Activated T-cell treated with anti-CD3 and anti-CD28 coated beads, Interleukin-2, amount 50 U/mL, for 72 hours (primary cell): ENCODE results near the gene TMEM196. TPM values are rescaled to one million over a fixed set of nuclear protein-coding genes. Genes with fewer than 3 reads are reported as not detected.

Experiments used
- ATAC-seq, 2 donors: fragments of 150-1000 bp; cut with Tn5 transposase; replicated peaks in 1 of 2; 2 replicates each; pipeline ENCODE4 v1.10.0; 2021; ENCODE audit warnings: moderate library complexity in 2 of 2, mild to moderate bottlenecking in 1 of 2
- DNase-seq, 2 donors: peaks; one replicate each; pipeline ENCODE4 v3.0.0; 2021 to 2022; ENCODE audit warnings: mixed read lengths in 1 of 2
- H3K27ac Mint-ChIP-seq: one replicate; pipeline ENCODE4 v1.8.0; 2022; ENCODE audit warnings: mild to moderate bottlenecking, moderate library complexity, mixed read lengths
- H3K27me3 Mint-ChIP-seq: one replicate; pipeline ENCODE4 v1.8.0; 2022; ENCODE audit warnings: low read depth, mixed read lengths
- H3K36me3 Mint-ChIP-seq, 2 donors: one replicate each; pipeline ENCODE4 v1.8.0; 2022; ENCODE audit warnings: mixed read lengths in 2 of 2, mild to moderate bottlenecking in 1 of 2; ENCODE audit not compliant: insufficient read depth in 2 of 2
- H3K4me1 Mint-ChIP-seq: one replicate; pipeline ENCODE4 v1.8.0; 2022; ENCODE audit warnings: low read depth, mixed read lengths
- H3K4me3 Mint-ChIP-seq, 2 donors: one replicate each; pipeline ENCODE4 v1.8.0; 2022; ENCODE audit warnings: mild to moderate bottlenecking in 2 of 2, mixed read lengths in 2 of 2, moderate library complexity in 2 of 2
- H3K9me3 Mint-ChIP-seq, 2 donors: one replicate each; pipeline ENCODE4 v1.8.0; 2022; ENCODE audit warnings: mixed read lengths in 2 of 2
- total RNA-seq, 2 donors: library from RNA; stranded (reverse); gene quantifications; one replicate each; pipeline ENCODE4 v1.2.3, GENCODE V29; 2022

Gene TMEM196
- total RNA-seq: not detected

GRCh38 chr7:19772841-19773760, at the start of gene TMEM196:
TSS of gene TMEM196 (minus strand) at chr7:19773617. CDS start at chr7:19772696, 921 bp downstream.
- ATAC-seq: no peak
- no peak within 1 kb of the TSS for H3K27ac Mint-ChIP-seq
- H3K27me3 Mint-ChIP-seq: peaks cover 45% of the 10 kb centered on the region
- H3K9me3 Mint-ChIP-seq: no peaks in the 10 kb centered on the region
- H3K4me3 Mint-ChIP-seq: peak within 1 kb of the TSS; percentile 49 to 75
- peaks cover 0 to 3% of the 10 kb centered on the region in 2 donors for H3K36me3 Mint-ChIP-seq
- no peak for DNase-seq
- H3K4me1 Mint-ChIP-seq: peaks cover 18% of the 10 kb centered on the region

- H3K27me3 Mint-ChIP-seq: no peaks in the 10 kb centered on the region
- no peaks in the 10 kb centered on the region for H3K4me1 Mint-ChIP-seq
- ATAC-seq (no peak), DNase-seq (no peak)
- H3K27ac Mint-ChIP-seq: no peak overlapping the region
- H3K9me3 Mint-ChIP-seq: no peaks in the 10 kb centered on the region
- no peak overlapping the region for H3K4me3 Mint-ChIP-seq
- no peaks in the 10 kb centered on the region for H3K36me3 Mint-ChIP-seq
Measured at GRCh38 chr7:19816128-19816527, 42.7 kb upstream of the TMEM196 start.

- Mint-ChIP-seq H3K27ac (no peak overlapping the region), H3K4me3 (no peak overlapping the region), H3K9me3 (no peaks in the 10 kb centered on the region), H3K27me3 (no peaks in the 10 kb centered on the region), H3K4me1 (no peaks in the 10 kb centered on the region), H3K36me3 (no peaks in the 10 kb centered on the region)
- DNase-seq (no peak), ATAC-seq (no peak)
Measured at GRCh38 chr7:19815546-19815945, 42.1 kb upstream of the TMEM196 start.

GRCh38 chr7:19814776-19815175, 41.4 kb upstream of the TMEM196 start:
- H3K36me3 Mint-ChIP-seq: no peaks in the 10 kb centered on the region
- no peaks in the 10 kb centered on the region for H3K27me3 Mint-ChIP-seq
- no peaks in the 10 kb centered on the region for H3K4me1 Mint-ChIP-seq
- H3K9me3 Mint-ChIP-seq: no peaks in the 10 kb centered on the region
- H3K27ac Mint-ChIP-seq: no peak overlapping the region
- H3K4me3 Mint-ChIP-seq: no peak overlapping the region
- DNase-seq: no peak
- no peak for ATAC-seq

GRCh38 chr7:19811386-19811785, 38.0 kb upstream of the TMEM196 start:
- ATAC-seq (no peak), DNase-seq (no peak)
- Mint-ChIP-seq H3K27ac (no peak overlapping the region), H3K9me3 (peaks cover 0 to 4% of the 10 kb centered on the region in 2 donors), H3K36me3 (no peaks in the 10 kb centered on the region), H3K4me3 (no peak overlapping the region), H3K27me3 (no peaks in the 10 kb centered on the region), H3K4me1 (no peaks in the 10 kb centered on the region)

- ATAC-seq (no peak), DNase-seq (no peak)
- no peaks in the 10 kb centered on the region for H3K36me3 Mint-ChIP-seq
- H3K27me3 Mint-ChIP-seq: no peaks in the 10 kb centered on the region
- no peak overlapping the region for H3K27ac Mint-ChIP-seq
- no peak overlapping the region for H3K4me3 Mint-ChIP-seq
- H3K4me1 Mint-ChIP-seq: no peaks in the 10 kb centered on the region
- H3K9me3 Mint-ChIP-seq: peaks cover 2 to 3% of the 10 kb centered on the region in 2 donors
Measured at GRCh38 chr7:19798986-19799385, 25.6 kb upstream of the TMEM196 start.

GRCh38 chr7:19783541-19783940, 10.1 kb upstream of the TMEM196 start:
- no peak overlapping the region for H3K27ac Mint-ChIP-seq
- peaks cover 0 to 2% of the 10 kb centered on the region in 2 donors for H3K36me3 Mint-ChIP-seq
- peaks cover 5% of the 10 kb centered on the region for H3K4me1 Mint-ChIP-seq
- no peak overlapping the region for H3K4me3 Mint-ChIP-seq
- DNase-seq: no peak
- H3K9me3 Mint-ChIP-seq: peaks cover 0 to 9% of the 10 kb centered on the region in 2 donors
- ATAC-seq: no peak
- no peaks in the 10 kb centered on the region for H3K27me3 Mint-ChIP-seq

GRCh38 chr7:19776981-19777380, 3.6 kb upstream of the TMEM196 start:
- no peak for ATAC-seq
- H3K9me3 Mint-ChIP-seq: no peaks in the 10 kb centered on the region

GRCh38 chr7:19775578-19775977, 2.2 kb upstream of the TMEM196 start:
- H3K9me3 Mint-ChIP-seq: no peaks in the 10 kb centered on the region
- no peak overlapping the region for H3K27ac Mint-ChIP-seq
- H3K27me3 Mint-ChIP-seq: peaks cover 32% of the 10 kb centered on the region
- peaks cover 0 to 3% of the 10 kb centered on the region in 2 donors for H3K36me3 Mint-ChIP-seq
- ATAC-seq: no peak
- H3K4me1 Mint-ChIP-seq: peaks cover 18% of the 10 kb centered on the region
- no peak for DNase-seq
- H3K4me3 Mint-ChIP-seq: no peak overlapping the region

More at GRCh38 chr7:19776981-19777380, 3.6 kb upstream of the TMEM196 start:
- Mint-ChIP-seq H3K27ac (no peak overlapping the region), H3K27me3 (peaks cover 30% of the 10 kb centered on the region), H3K36me3 (peaks cover 0 to 3% of the 10 kb centered on the region in 2 donors), H3K4me3 (no peak overlapping the region), H3K4me1 (peaks cover 16% of the 10 kb centered on the region)
- DNase-seq: no peak

- Mint-ChIP-seq H3K4me1 (peaks cover 18% of the 10 kb centered on the region), H3K9me3 (no peaks in the 10 kb centered on the region), H3K4me3 (peak overlapping the region; percentile 49 to 64), H3K27ac (no peak overlapping the region), H3K36me3 (peaks cover 0 to 3% of the 10 kb centered on the region in 2 donors), H3K27me3 (peaks cover 47% of the 10 kb centered on the region)
- DNase-seq (no peak), ATAC-seq (no peak)
Measured at GRCh38 chr7:19772306-19772705, 1.1 kb downstream of the TMEM196 start.

- Mint-ChIP-seq H3K4me3 (no peak overlapping the region), H3K27ac (no peak overlapping the region), H3K4me1 (no peaks in the 10 kb centered on the region), H3K27me3 (peaks cover 14% of the 10 kb centered on the region), H3K9me3 (no peaks in the 10 kb centered on the region), H3K36me3 (no peaks in the 10 kb centered on the region)
- DNase-seq (no peak), ATAC-seq (no peak)
Measured at GRCh38 chr7:19762631-19763030, 10.8 kb downstream of the TMEM196 start.

- H3K27me3 Mint-ChIP-seq: peaks cover 14% of the 10 kb centered on the region
- no peaks in the 10 kb centered on the region for H3K36me3 Mint-ChIP-seq
- ATAC-seq: no peak
- H3K27ac Mint-ChIP-seq: no peak overlapping the region
- DNase-seq: no peak
- H3K4me3 Mint-ChIP-seq: no peak overlapping the region
- H3K4me1 Mint-ChIP-seq: no peaks in the 10 kb centered on the region
- H3K9me3 Mint-ChIP-seq: no peaks in the 10 kb centered on the region
Measured at GRCh38 chr7:19754521-19755116, 18.8 kb downstream of the TMEM196 start.

GRCh38 chr7:19752020-19752419, 21.4 kb downstream of the TMEM196 start:
- H3K36me3 Mint-ChIP-seq: no peaks in the 10 kb centered on the region
- DNase-seq: no peak
- peak in 1 of 2 donors; percentile 38 for ATAC-seq
- no peak overlapping the region for H3K27ac Mint-ChIP-seq
- no peaks in the 10 kb centered on the region for H3K9me3 Mint-ChIP-seq
- H3K27me3 Mint-ChIP-seq: peaks cover 14% of the 10 kb centered on the region
- H3K4me1 Mint-ChIP-seq: no peaks in the 10 kb centered on the region
- no peak overlapping the region for H3K4me3 Mint-ChIP-seq
